Renal cortical epithelial cell (primary cell): ENCODE data around the gene KIF13A. TPM values are rescaled to one million over a fixed set of nuclear protein-coding genes. Genes with fewer than 3 reads are reported as not detected.
"Not testable (repeated sequence)": the region's sequence is repeated elsewhere in the genome, so short reads cannot be mapped to it uniquely, and the experiment has no call there.

Source experiments
- DNase-seq: peaks from one replicate; pipeline ENCODE4 v3.0.0-alpha.2; 2011; ENCODE audit warnings: low read depth
- total RNA-seq: library from RNA; depleted of rRNA; stranded (reverse); fragments of >200 nt; gene quantifications from 2 replicates; pipeline ENCODE4 v1.2.3, GENCODE V29; 2014

Gene KIF13A
- total RNA-seq, 1 donor from 2014 or later, result 64.6 TPM

DNA sequence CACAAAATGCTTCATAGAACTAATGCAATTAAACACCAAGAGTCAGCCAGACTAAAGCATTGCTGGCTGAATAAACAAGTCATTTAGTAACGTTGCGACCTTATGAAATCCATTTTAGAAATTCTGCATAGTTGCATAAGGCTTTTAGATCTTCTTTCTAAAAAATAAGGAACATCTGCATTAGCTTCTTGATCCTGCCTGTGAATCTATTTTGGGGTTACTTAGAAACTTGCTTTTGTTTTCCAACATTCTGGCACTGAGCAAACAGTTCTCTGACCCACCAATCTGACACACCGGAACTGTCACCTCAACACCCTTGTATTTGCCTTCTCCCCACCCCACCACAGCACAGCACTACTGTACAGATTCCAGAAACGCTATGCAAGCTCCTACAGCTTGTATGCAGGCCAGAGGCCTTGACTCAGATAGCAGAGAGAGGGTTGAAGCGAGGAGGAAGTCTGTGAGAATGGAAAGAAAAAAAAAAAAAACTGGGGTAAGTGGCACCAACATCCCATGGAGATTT, 55.0 kb downstream of the KIF13A start:
- no peak for DNase-seq

DNA sequence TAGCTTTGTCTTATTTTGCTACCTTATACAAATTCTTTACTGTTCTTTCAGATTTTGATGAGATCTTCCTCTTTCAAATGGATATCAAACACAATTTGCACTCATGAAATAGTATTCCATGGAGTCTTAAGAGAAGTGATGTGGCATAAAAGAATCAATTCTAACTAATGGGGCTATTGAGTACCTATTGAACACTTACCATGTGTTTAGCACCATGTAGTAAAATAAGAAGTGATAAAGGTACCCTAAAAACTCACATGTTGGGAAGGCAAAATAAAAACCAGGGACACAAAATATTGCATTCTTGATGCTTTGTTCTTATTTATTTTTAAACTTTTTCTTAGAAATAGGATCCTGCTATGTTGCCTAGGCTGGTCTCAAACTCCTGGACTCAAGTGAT, 56.2 kb downstream of the KIF13A start:
- no peak for DNase-seq

DNA sequence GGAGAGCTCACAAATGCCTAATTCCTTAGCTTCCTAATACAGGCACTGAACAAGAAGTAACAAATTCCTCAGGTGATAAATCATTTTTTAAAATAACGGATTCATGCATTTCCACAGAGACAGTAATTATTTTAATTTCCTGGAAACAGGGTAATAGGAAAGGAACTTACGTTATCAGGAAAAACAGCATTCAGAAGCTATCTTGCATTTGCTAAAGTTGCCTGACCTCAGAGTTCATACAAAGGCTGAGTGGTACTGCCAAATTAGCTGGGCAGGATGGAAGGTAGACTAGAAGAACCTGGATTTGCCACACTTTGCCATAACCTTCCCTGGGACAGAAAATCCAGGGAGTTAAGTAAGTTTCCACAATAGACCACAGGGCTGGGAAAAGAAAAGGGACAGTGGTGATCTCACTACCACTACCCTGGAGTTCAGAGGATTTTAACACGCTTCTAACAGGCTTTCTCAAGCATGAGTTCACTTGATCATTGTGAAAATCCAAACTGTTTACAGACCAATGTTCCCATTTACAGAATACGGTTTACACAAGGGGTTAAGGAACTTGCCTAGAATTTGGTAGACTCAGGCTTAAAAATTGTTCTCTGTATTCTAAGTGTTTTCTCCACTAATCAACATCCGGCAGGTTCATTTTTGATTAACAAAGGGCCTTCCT, 57.0 kb downstream of the KIF13A start:
- no peak for DNase-seq

DNA sequence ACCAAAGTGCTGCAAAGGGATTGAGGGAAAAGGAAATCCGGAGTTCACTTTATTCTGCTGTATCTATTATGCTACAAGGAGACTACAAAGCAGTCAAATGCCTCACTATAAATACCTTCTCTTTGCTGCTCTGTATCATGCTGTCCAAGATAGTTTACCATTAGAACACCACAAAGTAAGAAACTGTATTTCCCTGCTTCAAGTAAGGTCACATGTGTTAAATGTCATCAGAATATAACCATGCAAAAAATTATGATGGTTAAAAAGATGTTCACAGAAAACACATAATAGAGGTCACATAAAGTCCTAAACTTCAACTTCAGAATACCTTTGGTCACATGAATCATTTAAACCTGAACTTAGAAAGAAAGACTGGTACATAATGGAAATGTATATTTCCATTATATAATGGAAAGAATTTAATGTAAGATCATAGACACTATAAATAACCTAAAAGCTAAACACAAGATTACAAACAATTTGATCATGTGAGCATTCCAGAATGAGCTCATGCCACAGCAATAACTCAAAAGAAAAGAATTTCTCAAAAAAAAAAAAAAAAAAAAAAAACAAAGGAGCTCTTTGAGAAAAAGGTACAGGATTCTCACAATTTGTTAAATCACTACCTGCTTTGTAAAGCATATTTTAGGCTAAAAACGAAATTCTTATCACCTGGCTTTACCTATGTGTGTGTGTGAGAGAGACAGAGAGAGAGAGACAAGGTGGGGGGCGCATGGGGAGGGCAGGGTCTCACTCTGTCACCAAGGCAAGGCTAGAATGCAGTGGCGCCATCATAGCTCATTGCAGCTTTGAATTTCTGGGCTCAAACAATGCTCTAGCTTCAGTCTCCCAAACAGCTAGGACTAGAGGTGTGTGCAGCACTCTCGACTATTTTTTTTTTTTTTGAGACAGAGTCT, 58.7 kb downstream of the KIF13A start:
- peak; percentile 26 for DNase-seq

DNA sequence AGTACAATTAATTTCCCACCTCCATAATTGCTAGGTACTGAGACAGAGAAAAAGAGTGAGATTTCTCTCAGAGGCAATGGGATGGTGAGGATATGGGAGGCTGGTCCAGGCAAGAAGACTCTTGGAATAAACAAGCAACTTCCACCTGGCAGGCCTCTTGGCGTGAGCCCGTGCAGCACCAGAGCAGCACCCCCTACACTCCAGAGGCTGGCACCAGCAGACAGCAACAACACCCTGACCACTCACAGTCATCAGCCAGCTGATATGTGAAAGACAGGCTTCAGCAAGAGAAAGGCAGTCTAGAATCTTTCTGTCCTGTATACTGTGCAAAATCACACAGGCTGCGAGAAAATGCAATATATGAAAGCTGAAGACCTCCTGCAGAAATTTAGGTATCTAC, 59.7 kb downstream of the KIF13A start:
- DNase-seq, result no peak

DNA sequence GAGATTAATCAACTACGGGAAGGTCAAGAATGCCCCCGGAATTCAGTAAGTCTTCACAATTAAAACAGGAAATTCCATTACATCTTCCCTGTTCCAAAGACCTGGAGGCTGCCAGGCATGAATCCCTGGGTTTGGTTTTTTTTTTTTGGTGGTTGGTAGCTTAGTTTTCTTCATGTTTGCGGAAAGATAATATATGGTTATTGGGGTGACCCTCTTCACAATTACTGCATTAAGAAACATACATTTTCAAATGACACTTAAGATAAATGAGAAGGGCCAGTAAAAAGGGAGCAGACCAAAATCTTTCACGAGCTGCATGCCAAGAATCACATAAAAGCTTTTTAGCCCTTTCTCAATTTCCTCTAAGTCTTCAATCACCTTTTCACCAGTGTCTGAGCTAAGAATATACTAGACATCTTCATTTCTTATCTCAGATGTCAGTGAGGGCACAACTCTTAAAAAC, 64.0 kb downstream of the KIF13A start:
- no peak for DNase-seq

DNA sequence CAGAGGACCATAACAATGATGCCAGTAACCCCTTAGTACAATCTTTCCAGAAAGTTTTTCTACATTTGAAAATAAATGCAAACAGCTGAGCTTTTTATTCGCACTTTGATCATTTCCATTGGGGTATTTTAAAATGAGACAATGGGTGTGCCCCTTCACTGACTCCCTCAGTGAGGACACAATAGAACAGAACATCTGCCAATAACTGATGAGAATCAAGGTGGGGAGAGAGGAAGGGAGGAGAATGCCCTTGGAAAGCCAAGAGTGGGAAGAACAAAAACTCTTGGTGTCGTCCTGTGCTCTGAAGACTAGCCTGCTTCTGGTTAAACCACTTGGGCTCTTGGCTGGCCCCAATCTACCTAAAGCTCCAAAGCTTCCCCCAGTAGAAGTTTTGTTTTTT, 66.0 kb downstream of the KIF13A start:
- no peak for DNase-seq

DNA sequence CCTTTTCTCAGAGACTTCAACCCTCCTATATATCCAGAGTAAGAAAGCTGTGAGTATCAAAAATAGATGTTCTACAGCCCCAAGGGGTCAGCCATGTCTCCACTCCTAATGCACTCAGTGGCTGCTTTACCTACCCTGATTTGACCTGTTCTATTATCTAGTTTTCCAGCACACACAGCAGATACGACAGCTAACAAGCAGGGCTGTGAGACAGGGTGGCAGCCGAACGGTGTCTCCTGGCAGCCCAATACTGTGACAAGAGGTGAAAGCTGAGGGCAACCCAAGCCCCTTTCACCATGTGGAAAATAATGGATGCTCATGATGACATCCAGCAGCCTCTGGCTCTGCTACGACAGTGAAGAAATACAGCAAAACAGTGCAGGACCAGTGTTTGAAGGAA, 67.9 kb downstream of the KIF13A start:
- DNase-seq, result no peak

DNA sequence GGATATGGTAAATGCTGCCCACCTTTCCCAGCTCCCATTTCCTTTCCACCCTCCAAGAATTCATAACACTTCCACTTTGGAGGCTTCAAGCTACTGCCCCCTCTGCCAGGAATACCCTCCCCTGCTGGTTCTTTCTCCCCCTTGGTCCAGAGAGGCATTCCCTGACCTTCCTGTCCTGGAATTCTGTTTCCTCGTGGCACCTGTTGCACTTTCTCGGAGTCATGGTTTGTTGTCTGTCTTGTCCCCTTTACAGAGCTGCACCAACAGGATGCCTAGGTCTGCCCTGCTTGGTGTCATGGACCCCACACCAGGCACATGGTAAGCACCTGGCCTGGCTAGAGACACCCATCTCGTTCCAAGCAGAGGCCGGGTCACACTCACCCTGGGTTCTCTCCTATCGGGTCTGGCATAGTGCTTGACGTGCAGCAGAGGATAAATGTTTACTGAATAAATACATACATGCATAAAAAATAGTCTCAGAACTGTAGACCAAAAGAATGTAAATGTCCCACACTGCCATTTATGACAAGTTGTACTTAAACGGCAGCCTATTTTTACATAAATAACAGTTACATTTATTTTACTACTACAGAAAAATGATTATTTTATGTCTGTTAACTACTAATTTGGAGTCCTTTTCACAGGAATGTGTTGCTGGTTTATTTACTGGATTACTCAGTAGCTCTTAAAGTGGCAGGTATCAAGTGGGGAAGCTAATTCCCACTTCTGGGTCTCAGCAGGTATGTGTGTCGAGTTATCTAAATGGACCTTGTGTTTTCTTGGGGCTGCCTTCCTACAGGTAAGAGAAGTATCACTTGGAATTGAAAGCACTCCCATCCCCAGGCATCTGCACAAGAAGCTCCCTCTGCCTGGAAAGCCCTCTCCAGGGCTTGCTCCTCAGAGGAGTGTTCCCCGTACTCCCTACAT, 69.3 kb downstream of the KIF13A start:
- DNase-seq, result no peak

DNA sequence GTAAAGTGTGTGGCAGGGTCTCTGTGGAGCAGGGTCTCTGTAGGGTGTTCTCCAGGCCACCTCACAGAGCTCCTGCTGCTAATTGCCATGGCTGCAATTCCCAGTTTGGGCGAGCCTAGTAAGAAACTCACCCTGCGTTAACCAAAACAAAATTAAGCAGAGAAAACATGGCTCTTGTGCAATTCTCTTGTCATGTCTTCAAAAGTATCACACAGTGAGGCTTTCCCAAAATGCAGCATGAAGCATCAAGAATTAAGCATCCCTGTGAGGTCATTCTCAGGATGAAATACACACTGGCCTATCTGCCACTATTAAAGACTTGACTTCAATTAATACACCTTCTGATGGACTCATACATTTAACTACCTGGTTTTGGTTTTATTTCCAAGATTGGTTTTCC, 72.8 kb downstream of the KIF13A start:
- no peak for DNase-seq

DNA sequence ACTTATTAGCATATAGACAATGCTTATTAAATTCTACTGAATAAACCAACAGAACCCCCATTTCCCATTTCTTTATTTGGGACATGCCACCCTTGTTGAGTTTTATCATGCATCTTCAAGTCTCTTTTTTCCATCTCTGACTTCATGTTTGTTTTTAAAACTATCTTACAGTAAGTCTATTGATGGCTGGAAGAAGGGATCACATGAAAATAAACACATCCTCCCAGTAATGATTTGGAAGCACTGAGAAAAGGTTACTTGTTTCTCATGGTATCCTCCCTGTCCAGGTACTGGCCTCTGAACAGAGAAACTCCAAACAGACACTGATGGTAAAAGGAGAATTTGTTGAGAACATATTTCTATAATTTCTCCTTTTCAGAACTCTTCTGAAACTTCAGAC, 74.9 kb downstream of the KIF13A start:
- DNase-seq, result no peak

DNA sequence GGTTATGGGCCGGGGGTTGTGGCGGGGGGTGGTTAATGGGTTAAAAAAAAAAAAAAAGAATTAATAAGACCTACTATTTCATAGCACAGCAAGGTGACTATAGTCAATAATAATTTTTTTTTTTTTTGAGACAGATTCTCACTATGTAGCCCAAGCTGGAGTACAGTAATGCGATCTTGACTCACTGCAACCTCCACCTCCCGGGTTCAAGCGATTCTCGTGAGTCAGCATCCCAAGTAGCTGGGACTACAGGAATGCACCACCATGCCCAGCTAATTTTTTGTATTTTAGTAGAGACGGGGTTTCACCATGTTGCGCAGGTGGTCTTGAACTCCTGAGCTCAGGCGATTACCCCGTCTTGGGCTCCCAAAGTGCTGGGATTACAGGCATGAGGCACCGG, 75.8 kb downstream of the KIF13A start:
- DNase-seq, result not testable (repeated sequence)

DNA sequence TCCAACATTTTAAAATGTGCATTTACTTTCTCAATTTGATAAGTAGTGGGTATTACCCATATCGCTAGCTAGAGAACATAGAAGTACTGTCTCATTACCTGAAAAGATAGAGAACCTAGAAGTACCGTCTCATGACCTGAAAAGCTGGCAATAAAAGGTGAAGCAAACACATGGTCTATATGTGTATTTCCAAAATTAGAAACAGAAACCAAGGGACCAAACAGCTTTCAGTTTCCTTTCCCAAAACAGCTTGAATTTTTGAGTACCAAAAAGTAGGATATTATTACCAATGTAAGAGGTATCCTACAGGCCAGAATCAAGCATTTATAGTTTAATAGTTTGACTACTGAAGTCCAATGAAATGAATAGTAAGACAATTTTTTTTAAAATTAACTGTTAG, 77.2 kb downstream of the KIF13A start:
- no peak for DNase-seq

DNA sequence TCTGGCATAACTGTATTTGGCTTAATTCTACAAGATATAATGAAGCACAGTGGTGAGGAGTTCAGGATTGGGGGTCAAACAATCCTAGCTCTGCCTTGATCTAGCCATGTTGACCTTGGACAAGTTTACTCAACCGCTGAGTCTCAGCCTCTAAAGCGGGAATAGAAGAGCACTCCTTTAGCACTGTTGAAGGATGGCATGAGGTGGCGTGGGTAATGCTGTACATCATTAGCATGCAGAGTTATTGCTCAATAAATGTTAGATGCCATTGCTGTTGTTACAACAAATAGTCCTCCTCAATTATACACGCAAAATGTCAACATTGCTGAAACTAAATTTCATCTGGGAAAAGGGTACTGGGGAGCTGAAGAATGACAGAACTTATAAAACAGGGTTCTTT, 78.6 kb downstream of the KIF13A start:
- peak; percentile 33 for DNase-seq

DNA sequence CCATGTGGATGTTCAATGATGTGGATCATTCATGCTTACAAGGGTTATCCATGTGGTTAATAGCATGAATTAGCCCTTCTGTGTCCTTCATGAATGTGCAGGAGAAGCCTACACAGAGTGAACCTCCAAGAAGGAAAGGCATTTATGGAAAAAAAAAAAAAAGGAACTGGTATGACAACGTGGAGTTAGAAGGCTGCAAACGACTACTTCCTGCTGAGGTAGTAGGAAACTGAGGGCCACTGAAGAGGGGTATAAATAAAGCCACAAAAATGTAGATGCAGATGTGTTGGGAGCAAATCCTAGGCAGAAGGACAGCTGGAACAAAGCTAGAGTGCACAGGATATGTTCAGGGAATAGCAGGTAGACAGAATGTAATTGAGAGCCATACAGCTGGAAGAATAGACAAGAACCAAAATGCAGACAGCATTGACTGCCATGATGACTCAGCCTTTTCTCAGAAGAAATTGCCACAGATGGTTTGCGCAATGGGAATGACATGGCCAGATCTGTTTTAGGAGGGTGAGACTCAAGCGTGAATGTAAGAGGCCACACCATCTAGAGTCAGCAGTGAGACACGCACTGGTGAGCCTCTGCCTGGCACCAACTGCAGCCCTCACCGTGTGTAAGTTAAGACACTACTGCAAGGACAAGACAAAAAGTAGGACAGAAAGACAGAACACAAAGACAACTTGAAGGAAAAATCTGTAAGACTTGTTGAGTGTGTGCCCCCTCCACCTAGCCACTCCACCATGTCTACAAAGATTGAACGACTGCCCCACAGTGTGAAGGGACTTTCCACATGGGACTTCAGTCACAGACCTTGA, 79.8 kb downstream of the KIF13A start:
- DNase-seq, result peak; percentile 99

DNA sequence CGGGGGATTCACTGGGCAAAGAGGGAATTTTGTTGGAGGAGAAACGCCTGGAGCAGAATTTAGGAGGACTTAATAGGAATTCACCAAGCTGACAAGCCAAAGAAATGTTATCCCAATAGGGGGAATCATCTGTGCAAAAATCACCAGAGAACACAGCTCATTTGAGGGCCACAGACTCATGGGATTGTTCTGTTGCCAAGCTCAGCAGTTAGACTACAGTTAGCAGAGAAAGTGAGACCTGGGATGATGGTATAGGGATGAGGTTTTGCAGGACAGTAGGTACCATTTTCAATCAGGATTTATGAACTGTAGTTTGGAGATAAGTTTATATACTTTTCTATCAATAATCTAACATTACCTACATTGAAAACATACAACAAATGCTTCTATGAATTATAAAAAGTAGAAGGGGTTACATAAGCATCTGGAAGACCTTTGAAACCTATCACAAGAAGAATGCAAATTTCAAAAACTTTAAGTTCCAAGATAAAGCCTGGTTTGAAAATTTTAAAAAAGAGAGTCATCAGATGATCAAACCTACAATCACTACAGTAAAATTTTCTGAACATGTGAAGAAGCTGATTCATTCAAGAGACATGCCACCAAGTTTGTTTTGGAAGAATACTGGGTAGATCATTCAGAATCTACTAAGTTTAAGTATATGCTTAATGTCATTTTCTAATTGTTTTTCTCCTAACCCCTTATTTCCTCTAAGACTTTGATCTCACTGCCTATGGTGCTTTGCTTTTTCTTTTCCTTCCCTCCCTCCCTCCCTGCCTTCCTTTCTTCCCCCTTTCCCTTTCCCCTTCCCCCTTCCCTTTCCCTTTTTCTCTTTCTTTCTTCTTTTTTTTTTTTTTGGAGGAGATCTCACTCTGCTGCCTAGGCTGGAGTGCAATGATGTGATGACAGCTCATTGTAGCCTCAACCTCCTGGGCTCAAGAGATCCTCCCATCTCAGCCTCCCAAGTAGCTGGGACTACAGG, 81.5 kb downstream of the KIF13A start:
- peak; percentile 78 for DNase-seq

DNA sequence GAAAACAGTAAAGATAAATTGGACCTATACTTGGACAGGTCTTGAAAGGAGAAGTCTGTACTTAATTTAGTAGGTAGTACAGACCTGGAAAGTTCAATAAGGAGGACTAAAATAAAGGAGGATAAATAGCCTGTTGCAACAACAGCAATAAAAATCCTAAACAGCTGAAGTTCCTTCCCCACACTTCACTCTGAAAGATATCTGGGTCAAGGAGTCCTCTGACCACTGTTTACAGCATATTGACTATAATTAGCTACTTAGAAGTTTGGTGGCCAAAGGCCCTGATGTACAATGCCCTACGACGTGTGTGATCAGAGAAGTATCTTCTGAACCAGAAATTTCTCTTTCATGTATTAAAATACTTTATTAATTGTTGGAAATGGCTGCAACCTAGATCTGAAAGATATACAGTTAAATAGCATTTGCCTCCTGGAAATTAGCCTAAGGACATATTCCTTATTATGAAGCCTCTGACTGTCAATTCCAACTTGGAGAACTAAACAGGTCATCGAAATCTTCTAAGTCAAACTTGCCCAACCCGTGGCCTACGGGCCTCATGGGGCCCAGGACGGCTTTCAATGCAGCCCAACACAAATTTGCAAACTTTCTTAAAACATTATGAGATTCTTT, 82.8 kb downstream of the KIF13A start:
- no peak for DNase-seq

DNA sequence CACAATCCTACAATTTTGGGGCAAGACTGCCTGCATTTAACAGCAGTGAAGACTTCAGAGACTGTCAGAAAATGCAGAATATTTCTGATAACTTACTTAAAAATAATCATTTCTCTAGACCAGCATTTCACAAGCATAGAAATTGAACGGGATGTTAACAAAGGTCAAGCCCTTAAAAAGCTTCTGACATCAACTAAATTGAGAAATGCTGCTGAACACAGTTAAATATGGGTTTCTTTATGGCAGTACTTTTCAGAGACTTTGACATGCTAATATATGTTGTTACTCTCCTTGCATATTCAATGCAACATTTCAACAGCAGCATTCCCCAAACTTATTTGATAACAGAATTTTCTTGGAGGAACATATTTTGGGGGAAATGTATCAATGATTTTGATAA, 84.5 kb downstream of the KIF13A start:
- DNase-seq, result no peak

DNA sequence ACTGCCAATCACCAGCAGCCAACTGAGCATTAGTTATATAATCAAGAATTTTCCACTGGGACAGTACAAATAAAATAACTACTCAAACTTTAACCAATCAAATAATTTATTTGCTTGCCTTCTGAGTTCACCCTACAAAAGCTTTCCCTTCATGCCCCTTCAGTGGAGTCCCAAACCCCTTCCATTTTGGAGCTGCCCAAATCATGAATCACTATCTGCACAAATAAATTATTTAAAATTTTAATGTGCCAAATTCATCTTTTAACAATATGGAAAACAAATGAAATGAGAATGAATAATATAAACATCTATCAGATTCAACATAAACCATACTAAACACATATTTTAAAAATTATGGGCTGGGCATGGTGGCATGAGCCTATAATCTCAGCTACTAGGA, 85.9 kb downstream of the KIF13A start:
- no peak for DNase-seq
